NCI-H82 treated with DMSO at 0.1 percent for 48 hours (cell line): ENCODE results near the gene CHST8.
"Not testable (repeated sequence)": the region's sequence is repeated elsewhere in the genome, so short reads cannot be mapped to it uniquely, and the experiment has no call there.

ENCODE experiments used
- DNase-seq: peaks from one replicate; lab custom pipeline; 2025; ENCODE audit not compliant: unreplicated experiment; lab: John Stamatoyannopoulos, UW

The CHST8 gene

GRCh38 chr19:33689138-33689746, 67.5 kb downstream of the CHST8 start:
- DNase-seq = no peak

- no peak for DNase-seq
These were observed 68.1 kb downstream of the CHST8 start for GRCh38 chr19:33689868-33690267.

- DNase-seq = no peak
These were observed 68.8 kb downstream of the CHST8 start for GRCh38 chr19:33690378-33691029.

- DNase-seq = no peak
These were observed 69.3 kb downstream of the CHST8 start for GRCh38 chr19:33691030-33691427.

DNA sequence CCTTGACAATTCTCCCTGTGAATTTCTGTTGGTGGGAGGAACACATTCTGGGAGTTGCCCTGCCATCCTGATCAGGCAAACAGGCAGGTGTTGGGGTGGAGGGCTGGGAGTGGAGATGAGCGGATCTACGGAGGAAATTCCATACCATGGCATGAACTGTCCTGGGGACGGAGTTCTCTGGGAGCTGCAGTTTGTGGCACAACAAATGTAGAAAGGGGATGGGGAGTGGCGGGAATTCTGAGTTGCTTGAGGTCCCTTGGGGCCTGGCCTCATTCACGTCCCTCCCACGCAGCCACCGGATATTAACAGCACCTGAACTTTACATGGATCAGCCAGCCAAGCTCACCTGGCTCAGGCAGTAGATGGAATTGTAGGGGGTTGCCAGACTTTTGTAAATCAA, 70.0 kb downstream of the CHST8 start:
- DNase-seq = no peak

DNA sequence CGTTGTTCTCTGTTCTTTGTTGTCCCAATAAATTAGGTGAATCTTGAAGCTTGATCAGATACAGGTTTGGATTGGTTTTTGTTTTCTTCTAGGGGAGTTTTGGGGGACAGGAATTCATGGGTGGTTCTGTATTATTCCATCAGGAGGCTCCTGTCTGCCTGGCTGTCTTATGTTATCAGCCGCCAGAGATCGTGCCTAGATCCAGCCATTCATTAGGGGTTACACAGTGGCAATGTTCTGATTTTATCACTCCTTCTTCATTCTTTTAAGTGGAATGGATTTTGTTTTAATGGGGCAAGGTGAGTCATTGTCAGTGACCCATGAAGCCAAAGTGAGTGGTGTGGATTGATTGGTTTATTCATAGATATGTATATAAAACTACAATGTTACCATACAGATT, 71.9 kb downstream of the CHST8 start:
- DNase-seq = no peak

- DNase-seq = not testable (repeated sequence)
These were observed 73.8 kb downstream of the CHST8 start for GRCh38 chr19:33695547-33695946.

DNA sequence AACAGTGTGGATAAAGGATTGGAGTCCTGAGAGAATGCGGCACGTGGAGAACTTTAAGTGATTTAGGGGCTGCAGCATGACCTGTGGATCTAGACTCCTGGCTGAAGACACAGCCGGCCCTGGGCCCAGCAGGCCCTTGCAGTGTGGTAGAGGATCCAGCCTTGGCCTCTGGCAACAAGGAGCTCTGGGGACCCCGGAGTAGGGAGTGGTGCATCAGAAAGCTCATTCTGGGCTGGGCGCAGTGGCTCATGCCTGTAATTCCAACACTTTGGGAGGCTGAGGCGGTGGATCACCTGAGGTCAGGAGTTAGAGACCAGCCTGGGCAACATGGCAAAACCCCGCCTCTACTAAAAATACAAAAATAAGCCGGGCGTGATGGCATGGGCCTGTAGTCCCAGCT, 76.0 kb downstream of the CHST8 start:
- DNase-seq = no peak

GRCh38 chr19:33698576-33699435, 77.1 kb downstream of the CHST8 start:
- DNase-seq = no peak

GRCh38 chr19:33699754-33700407, 78.1 kb downstream of the CHST8 start:
- no peak for DNase-seq

DNA sequence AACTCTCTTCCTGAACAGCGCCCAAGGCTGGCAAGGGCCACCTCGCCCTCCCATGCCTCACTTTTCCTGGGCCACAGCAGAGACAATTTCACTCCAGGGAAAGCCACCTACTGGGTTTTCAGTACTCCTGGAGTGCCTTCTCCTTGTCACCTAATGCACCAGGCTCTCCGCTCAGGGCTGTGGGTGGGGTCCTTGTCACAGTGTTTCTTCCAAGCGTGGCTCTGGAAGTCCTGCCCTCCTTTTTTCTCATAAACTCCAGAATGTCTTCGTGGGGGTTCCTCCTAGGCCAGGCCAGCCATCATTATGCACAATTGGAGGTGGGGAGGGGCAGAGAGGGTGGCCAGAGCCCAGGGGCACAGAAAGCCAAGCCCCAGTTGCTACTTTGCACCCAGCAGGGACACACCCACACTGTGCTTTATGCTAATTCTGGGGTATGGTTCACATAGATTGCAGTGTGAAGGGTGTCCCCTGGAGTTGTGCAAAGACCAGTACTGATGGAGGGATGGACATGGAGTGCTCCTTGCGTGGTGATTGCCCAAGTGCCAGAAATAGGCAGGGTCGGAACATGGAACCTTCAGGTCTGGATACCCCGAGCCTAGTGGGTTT, 78.8 kb downstream of the CHST8 start:
- DNase-seq = no peak

GRCh38 chr19:33701565-33701964, 79.8 kb downstream of the CHST8 start:
- DNase-seq = no peak

- DNase-seq = no peak
These were observed 81.1 kb downstream of the CHST8 start for GRCh38 chr19:33702606-33703437.

GRCh38 chr19:33703438-33703750, 81.6 kb downstream of the CHST8 start:
- no peak for DNase-seq

GRCh38 chr19:33703821-33704220, 82.1 kb downstream of the CHST8 start:
- DNase-seq = no peak

DNA sequence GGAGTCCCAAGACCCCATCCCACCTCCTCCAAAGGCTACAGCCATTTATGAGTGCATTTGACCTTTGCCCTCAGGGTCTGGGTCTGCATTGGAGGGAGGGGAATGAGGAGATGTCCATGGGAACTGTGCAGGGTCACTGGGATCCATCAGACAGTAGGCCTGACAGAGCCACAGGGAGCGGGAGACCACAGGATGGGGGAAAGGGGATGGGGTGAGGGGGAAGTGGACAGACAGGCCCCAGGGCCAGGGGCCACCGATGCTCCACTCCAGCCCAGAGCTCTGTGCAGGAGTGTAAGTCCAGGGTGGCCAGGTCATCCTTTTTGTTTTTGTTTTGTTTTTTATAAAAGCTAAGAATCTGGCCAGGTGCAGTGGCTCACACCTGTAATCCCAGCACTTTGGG, 82.5 kb downstream of the CHST8 start:
- DNase-seq = no peak

DNA sequence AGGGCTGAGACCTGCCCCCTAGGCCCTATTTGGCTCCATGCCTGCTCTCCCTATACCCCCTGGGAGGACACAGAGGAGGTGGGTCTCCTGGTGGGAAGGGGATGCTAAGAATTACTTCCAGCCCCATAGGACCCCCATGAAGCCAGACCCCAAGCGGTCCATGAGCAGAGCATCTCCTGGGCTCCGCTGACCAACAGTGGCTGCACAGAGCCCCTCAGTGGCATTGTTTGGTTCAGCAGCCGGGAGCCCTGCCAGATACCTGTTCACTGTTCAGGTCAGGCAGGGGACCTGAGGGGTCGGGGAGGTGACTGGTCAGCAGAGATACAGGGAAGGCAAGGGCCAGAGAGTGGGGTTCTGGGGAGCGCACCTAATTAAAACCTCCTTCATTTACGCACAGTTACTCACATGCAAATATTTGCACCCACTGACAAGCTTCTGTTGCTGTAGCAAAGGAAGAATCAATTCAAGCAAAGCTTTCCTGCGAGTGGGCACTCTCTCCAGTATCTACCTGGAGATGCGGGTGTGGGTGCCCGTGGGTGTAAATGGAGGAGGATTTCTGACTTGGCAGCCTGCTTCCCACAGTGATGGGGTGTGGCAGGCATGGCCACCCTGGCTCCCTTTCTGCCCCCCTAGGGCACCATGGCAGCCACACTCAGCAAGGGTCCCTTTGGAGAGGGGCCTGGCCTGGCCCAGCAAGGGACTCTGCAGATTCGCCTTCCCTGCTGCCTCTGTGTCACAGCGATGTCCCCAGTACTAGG, 83.5 kb downstream of the CHST8 start:
- DNase-seq = no peak

DNA sequence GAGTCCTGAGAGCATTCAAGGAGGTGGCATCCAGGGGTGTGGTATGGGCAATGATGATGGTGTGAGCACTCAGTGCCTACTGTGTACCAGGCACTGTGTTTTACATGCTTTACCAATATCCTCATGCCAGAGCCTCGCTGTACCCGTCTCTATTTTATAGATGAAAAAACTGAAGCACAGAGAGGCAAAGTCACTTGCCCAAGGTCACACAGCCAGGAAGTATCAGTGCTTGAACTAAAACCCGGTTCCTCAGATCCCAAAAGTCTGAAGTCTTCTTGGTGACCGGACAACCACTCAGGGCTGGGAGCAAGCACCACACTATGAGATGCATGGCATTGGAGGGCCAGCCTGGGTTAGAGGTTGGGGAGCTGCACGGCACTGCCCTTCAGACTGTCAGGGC, 84.1 kb downstream of the CHST8 start:
- no peak for DNase-seq

- no peak for DNase-seq
These were observed 84.9 kb downstream of the CHST8 start for GRCh38 chr19:33706631-33707030.

GRCh38 chr19:33712268-33712667, 90.5 kb downstream of the CHST8 start:
- DNase-seq = no peak
